B cell (primary cell): ENCODE data around the gene INSIG1.

Source experiments
- EZH2 ChIP-seq: IDR thresholded peaks from 2 replicates; pipeline ENCODE4 v1.6.1; 2012; ENCODE audit warnings: borderline replicate concordance, low read depth, mild to moderate bottlenecking, moderate library complexity, low read length; ENCODE audit not compliant: insufficient read depth, poor library complexity, severe bottlenecking
- TF ChIP-seq, protein P1 (sequence below): fragments of 200-600 bp; IDR thresholded peaks from one replicate; pipeline ENCODE4 v1.8.0; 2022; ENCODE audit warnings: antibody characterized with exemption, mild to moderate bottlenecking

DNA sequence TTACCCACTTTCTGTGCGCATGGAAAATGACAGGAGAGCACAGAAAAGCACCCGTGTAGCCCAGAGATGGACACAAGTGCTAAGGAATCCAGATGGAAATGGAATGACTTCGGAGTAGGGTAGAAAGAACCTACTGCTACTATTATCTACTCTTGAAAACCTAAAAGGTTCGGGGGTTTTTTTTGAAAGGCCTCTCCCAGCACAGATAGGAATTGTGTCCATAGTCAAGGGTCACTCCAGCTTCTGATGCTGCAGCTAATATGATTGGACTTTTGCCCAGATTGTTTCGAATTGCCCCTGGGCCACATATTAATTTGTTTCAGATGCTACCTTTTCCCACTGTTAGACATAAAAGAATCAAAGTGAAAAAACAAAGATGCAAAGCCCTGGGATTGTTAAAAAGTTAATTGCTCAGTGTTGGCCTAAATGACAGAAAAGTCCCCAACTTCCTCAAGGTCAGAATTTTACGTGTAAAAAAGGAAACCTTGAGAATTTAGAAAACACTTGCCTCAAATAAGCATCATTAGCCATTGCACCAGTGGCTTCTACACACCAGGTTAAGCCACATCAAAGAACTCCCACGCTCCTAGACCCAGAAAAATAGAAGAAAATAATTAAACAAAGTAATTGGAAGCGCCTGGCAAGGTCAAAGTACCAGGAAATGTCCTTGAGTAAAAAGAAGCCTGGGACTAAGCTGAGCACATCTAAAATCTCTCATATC is 40.8 kb upstream of the INSIG1 start:
- no peak for TF ChIP-seq EZH2
- TF ChIP-seq, protein P1, sequence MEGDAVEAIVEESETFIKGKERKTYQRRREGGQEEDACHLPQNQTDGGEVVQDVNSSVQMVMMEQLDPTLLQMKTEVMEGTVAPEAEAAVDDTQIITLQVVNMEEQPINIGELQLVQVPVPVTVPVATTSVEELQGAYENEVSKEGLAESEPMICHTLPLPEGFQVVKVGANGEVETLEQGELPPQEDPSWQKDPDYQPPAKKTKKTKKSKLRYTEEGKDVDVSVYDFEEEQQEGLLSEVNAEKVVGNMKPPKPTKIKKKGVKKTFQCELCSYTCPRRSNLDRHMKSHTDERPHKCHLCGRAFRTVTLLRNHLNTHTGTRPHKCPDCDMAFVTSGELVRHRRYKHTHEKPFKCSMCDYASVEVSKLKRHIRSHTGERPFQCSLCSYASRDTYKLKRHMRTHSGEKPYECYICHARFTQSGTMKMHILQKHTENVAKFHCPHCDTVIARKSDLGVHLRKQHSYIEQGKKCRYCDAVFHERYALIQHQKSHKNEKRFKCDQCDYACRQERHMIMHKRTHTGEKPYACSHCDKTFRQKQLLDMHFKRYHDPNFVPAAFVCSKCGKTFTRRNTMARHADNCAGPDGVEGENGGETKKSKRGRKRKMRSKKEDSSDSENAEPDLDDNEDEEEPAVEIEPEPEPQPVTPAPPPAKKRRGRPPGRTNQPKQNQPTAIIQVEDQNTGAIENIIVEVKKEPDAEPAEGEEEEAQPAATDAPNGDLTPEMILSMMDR, result no peak
